HCT116 (cell line): ENCODE data around the gene NFX1. TPM values are rescaled to one million over a fixed set of nuclear protein-coding genes. Genes with fewer than 3 reads are reported as not detected.
"Not testable (repeated sequence)": the region's sequence is repeated elsewhere in the genome, so short reads cannot be mapped to it uniquely, and the experiment has no call there.

Source experiments
- ATAC-seq: fragments of 200-7000 bp; cut with Tn5 transposase; 2 replicates; pipeline ENCODE4 v1.9.1; 2020; ENCODE audit warnings: mild to moderate bottlenecking, moderate library complexity
- BruUV-seq: library from RNA; stranded (reverse); fragments of 400-500 nt; replicated peaks from 2 replicates; lab custom pipeline; 2021; lab: Mats Ljungman, UMichigan
- CTCF ChIA-PET: fragments of 300-600 bp; sonication (Branson Sonifier 250); formaldehyde crosslinking; loops from one replicate; lab custom pipeline; 2021; ENCODE audit warnings: antibody characterized with exemption; lab: Charles Lee
- POLR2A ChIA-PET: fragments of 300-600, 350-600 bp; sonication (Branson Sonifier 250); formaldehyde crosslinking; loops from one replicate; lab custom pipeline; 2021; ENCODE audit warnings: antibody characterized with exemption; lab: Charles Lee
- RAD21 ChIA-PET, 2 experiments: fragments of 300-600 bp; sonication (Branson Sonifier 250); formaldehyde crosslinking; loops; one replicate each; lab custom pipeline; 2023; ENCODE audit warnings: low total read pairs in 2 of 2; ENCODE audit not compliant: uncharacterized antibody in 2 of 2, unreplicated experiment in 2 of 2, low non-redundant PET in 1 of 2; lab: Charles Lee
- DNase-seq: peaks from one replicate; pipeline ENCODE4 v3.0.0-alpha.2; 2010; ENCODE audit warnings: low read depth, low spot score
- H2AFZ ChIP-seq: fragments of 200-600 bp; shearing (Covaris generic), sonication (generic); 2 replicates; pipeline ENCODE4 v1.6.1; 2017; ENCODE audit warnings: low read depth, mixed run types, mixed read lengths, antibody characterized with exemption, low read length; ENCODE audit not compliant: poor library complexity, severe bottlenecking
- H3K27ac ChIP-seq: 2 replicates; pipeline ENCODE4 v1.5.1; 2012; ENCODE audit warnings: low read depth, low read length
- H3K27me3 ChIP-seq: fragments of 200-600 bp; sonication (generic); 2 replicates; pipeline ENCODE4 v1.6.1; 2016; ENCODE audit warnings: mixed run types, low read length, mixed read lengths; ENCODE audit not compliant: insufficient read depth
- H3K36me3 ChIP-seq, 2 experiments: fragments of 200-500 bp in 1 of 2; fragments of 200-600 bp in 1 of 2; sonication (Bioruptor generic) in 1 of 2; sonication (generic) in 1 of 2; 2 replicates each; pipeline versions ENCODE4 v1.5.1 to v1.6.1; 2014 to 2016; ENCODE audit warnings: low read length in 2 of 2, inconsistent platforms in 1 of 2, mixed read lengths in 1 of 2, mixed run types in 1 of 2; ENCODE audit not compliant: insufficient read depth in 2 of 2, control insufficient read depth in 1 of 2
- H3K4me1 ChIP-seq, 2 experiments: fragments of 200-600 bp in 1 of 2; sonication (generic) in 1 of 2; 2 replicates each; pipeline versions ENCODE4 v1.5.1 to v1.6.1; 2012 to 2017; ENCODE audit warnings: low read length in 2 of 2, inconsistent platforms in 1 of 2, mild to moderate bottlenecking in 1 of 2, mixed read lengths in 1 of 2, mixed run types in 1 of 2, moderate library complexity in 1 of 2; ENCODE audit not compliant: insufficient read depth in 2 of 2, control insufficient read depth in 1 of 2
- H3K4me2 ChIP-seq: fragments of 200-600 bp; sonication (generic); 2 replicates; pipeline ENCODE4 v1.6.1; 2017; ENCODE audit warnings: mixed run types, low read length, mixed read lengths
- H3K4me3 ChIP-seq, 2 experiments: fragments of 200-600 bp in 1 of 2; sonication (generic) in 1 of 2; replicated peaks in 1 of 2; 2 replicates each; pipeline ENCODE4 v1.5.1; 2011 to 2016; ENCODE audit warnings: low read length in 2 of 2, control low read depth in 1 of 2, low read depth in 1 of 2, mild to moderate bottlenecking in 1 of 2, mixed read lengths in 1 of 2, mixed run types in 1 of 2
- H3K79me2 ChIP-seq: fragments of 200-600 bp; sonication (generic); 2 replicates; pipeline ENCODE4 v1.6.1; 2017; ENCODE audit warnings: mild to moderate bottlenecking, mixed run types, low read length, moderate library complexity, mixed read lengths; ENCODE audit not compliant: insufficient read depth
- H3K9ac ChIP-seq: fragments of 200-600 bp; sonication (generic); 2 replicates; pipeline ENCODE4 v1.6.1; 2016; ENCODE audit warnings: low read length, mixed read lengths
- H3K9me2 ChIP-seq: fragments of 200-600 bp; sonication (generic), shearing (Covaris generic); 2 replicates; pipeline ENCODE4 v1.6.1; 2017; ENCODE audit warnings: mixed run types, mild to moderate bottlenecking, moderate library complexity; ENCODE audit not compliant: insufficient read depth
- H3K9me3 ChIP-seq, 2 experiments: fragments of 200-500 bp in 1 of 2; fragments of 200-600 bp in 1 of 2; sonication (Bioruptor generic) in 1 of 2; sonication (generic) in 1 of 2; 2 replicates each; pipeline ENCODE4 v1.6.1; 2014 to 2017; ENCODE audit warnings: low read length in 2 of 2, mixed read lengths in 2 of 2, inconsistent platforms in 1 of 2, low read depth in 1 of 2, mild to moderate bottlenecking in 1 of 2, mixed run types in 1 of 2, moderate library complexity in 1 of 2; ENCODE audit not compliant: control insufficient read depth in 1 of 2, insufficient read depth in 1 of 2
- H4K20me1 ChIP-seq: fragments of 200-600 bp; sonication (generic), shearing (Covaris generic); 2 replicates; pipeline ENCODE4 v1.6.1; 2017; ENCODE audit warnings: mixed run types, mild to moderate bottlenecking, moderate library complexity; ENCODE audit not compliant: insufficient read depth
- CBX3 ChIP-seq: IDR thresholded peaks from 2 replicates; pipeline ENCODE4 v1.6.1; 2012; ENCODE audit warnings: low read depth
- EGR1 ChIP-seq: IDR thresholded peaks from 2 replicates; pipeline ENCODE4 v1.6.1; 2012; ENCODE audit warnings: low read depth
- ELF1 ChIP-seq: IDR thresholded peaks from 2 replicates; pipeline ENCODE4 v1.6.1; 2012; ENCODE audit warnings: low read depth, borderline replicate concordance
- EZH2 ChIP-seq: fragments of 200-600 bp; sonication (generic); IDR thresholded peaks from 2 replicates; pipeline ENCODE4 v1.6.1; 2017; ENCODE audit warnings: antibody characterized with exemption, mixed run types
- EZH2phosphoT487 ChIP-seq: fragments of 200-600 bp; IDR thresholded peaks from 2 replicates; pipeline ENCODE4 v1.6.1; 2018; ENCODE audit warnings: antibody characterized with exemption, borderline replicate concordance
- JUND ChIP-seq: IDR thresholded peaks from 2 replicates; pipeline ENCODE4 v1.6.1; 2012
- POLR2A ChIP-seq: IDR thresholded peaks from 2 replicates; pipeline ENCODE4 v1.7.0; 2011; ENCODE audit warnings: borderline replicate concordance; ENCODE audit not compliant: insufficient read depth, insufficient read length; ENCODE audit errors: extremely low read depth
- SIN3A ChIP-seq: IDR thresholded peaks from 2 replicates; pipeline ENCODE4 v1.6.1; 2012; ENCODE audit warnings: low read depth
- TCF7L2 ChIP-seq: IDR thresholded peaks from 2 replicates; pipeline ENCODE4 v1.7.0; 2011; ENCODE audit warnings: borderline replicate concordance, inconsistent platforms; ENCODE audit not compliant: insufficient read depth, insufficient read length; ENCODE audit errors: extremely low read depth
- ZBTB33 ChIP-seq: IDR thresholded peaks from 2 replicates; pipeline ENCODE4 v1.6.1; 2011; ENCODE audit warnings: mild to moderate bottlenecking, low read length, moderate library complexity; ENCODE audit not compliant: insufficient replicate concordance; ENCODE audit errors: extremely low read depth
- ZFX ChIP-seq: fragments of 450-650 bp; IDR thresholded peaks from 2 replicates; pipeline ENCODE4 v1.6.1; 2017
- intact Hi-C: fragments of 100-400 bp; cut with micrococcal nuclease; formaldehyde crosslinking; loops from 2 replicates; pipeline ENCODE4 v1.10.0; 2022
- total RNA-seq: library from RNA; stranded (reverse); gene quantifications from one replicate; pipeline ENCODE4 v1.2.1, GENCODE V29; 2021; ENCODE audit not compliant: unreplicated experiment
- TF ChIP-seq, protein P1 (sequence below): IDR thresholded peaks from 2 replicates; pipeline ENCODE4 v1.6.1; 2012

NFX1 gene
- total RNA-seq, 1 experiment from 2014 or later = 31.7 TPM

GRCh38 chr9:33332011-33332410, 41.7 kb downstream of the NFX1 start:
- Histone ChIP-seq H3K79me2 (no peaks in the 10 kb centered on the region), H3K4me3 (no peak overlapping the region), H4K20me1 (no peaks in the 10 kb centered on the region), H3K9ac (no peak overlapping the region), H2AFZ (no peak overlapping the region), H3K9me2 (no peaks in the 10 kb centered on the region), H3K9me3 (no peaks in the 10 kb centered on the region), H3K27ac (no peak overlapping the region), H3K27me3 (no peaks in the 10 kb centered on the region), H3K4me2 (no peak overlapping the region), H3K4me1 (no peaks in the 10 kb centered on the region), H3K36me3 (peaks cover 19 to 23% of the 10 kb centered on the region in 2 experiments; a peak in 3 of 4 replicates)
- no TSS peak for BruUV-seq
- no peak for DNase-seq
- no peak for ATAC-seq
- intact Hi-C loops = no loop called here
- TF ChIP-seq EZH2phosphoT487 = no peak
- TF ChIP-seq POLR2A = no peak
- no peak for TF ChIP-seq SIN3A
- CTCF ChIA-PET = no interaction called here
- RAD21 ChIA-PET = no interaction called here
- POLR2A ChIA-PET = no interaction called here

DNA sequence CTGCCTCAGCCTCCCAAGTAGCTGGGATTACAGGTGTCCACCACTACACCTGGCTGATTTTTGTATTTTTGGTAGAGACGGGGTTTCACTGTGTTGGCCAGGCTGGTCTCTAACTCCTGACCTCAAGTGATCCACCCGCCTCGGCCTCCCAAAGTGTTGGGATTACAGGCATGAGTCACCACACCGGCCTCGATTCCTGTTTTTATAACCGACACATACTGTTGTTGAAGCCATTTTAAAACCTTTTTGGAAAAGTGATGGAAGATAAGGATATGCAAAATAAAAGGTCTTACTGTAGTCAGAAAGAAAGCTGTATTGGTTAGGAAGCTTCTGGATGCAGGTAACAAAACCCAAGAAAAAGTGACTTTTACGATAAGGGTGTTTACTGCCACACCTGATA, 42.6 kb downstream of the NFX1 start:
- H3K9ac ChIP-seq, POLR2A ChIA-PET, H3K4me3 ChIP-seq, BruUV-seq, H3K4me2 ChIP-seq, H3K27me3 ChIP-seq, CTCF ChIA-PET, H4K20me1 ChIP-seq, H3K9me2 ChIP-seq, H3K27ac ChIP-seq, H2AFZ ChIP-seq, H3K4me1 ChIP-seq, intact Hi-C loops, DNase-seq, ATAC-seq, RAD21 ChIA-PET, H3K9me3 ChIP-seq, H3K79me2 ChIP-seq: not testable (repeated sequence)
- H3K36me3 ChIP-seq = peaks cover 22 to 29% of the 10 kb centered on the region in 2 experiments

GRCh38 chr9:33340186-33340585, 49.9 kb downstream of the NFX1 start:
- no peaks in the 10 kb centered on the region for H4K20me1 ChIP-seq
- no peaks in the 10 kb centered on the region for H3K79me2 ChIP-seq
- H3K36me3 ChIP-seq = peaks cover 39 to 44% of the 10 kb centered on the region in 2 experiments
- no peaks in the 10 kb centered on the region for H3K27me3 ChIP-seq
- ATAC-seq (no peak), DNase-seq (no peak)
- H2AFZ ChIP-seq = no peak overlapping the region
- ChIA-PET CTCF (no interaction called here), POLR2A (no interaction called here), RAD21 (no interaction called here)
- no peaks in the 10 kb centered on the region for H3K9me2 ChIP-seq
- no peak overlapping the region for H3K4me2 ChIP-seq
- H3K9me3 ChIP-seq = peaks cover 0 to 5% of the 10 kb centered on the region in 2 experiments; a peak in 2 of 4 replicates
- BruUV-seq = no TSS peak
- intact Hi-C loops = no loop called here
- H3K4me1 ChIP-seq = no peaks in the 10 kb centered on the region
- no peak overlapping the region for H3K9ac ChIP-seq
- no peak overlapping the region for H3K4me3 ChIP-seq
- no peak overlapping the region for H3K27ac ChIP-seq
- no peak for TF ChIP-seq ZFX
- TF ChIP-seq CBX3 = no peak
- no peak for TF ChIP-seq TCF7L2
- no peak for TF ChIP-seq EGR1
- TF ChIP-seq JUND = no peak
- TF ChIP-seq, protein P1, sequence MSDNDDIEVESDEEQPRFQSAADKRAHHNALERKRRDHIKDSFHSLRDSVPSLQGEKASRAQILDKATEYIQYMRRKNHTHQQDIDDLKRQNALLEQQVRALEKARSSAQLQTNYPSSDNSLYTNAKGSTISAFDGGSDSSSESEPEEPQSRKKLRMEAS = no peak
- TF ChIP-seq ZBTB33 = no peak
- TF ChIP-seq EZH2 = no peak
- no peak for TF ChIP-seq ELF1
